Esophagus squamous epithelium (tissue), 5 donors: ENCODE measurements around the gene SERINC4. TPM values are rescaled to one million over a fixed set of nuclear protein-coding genes. Genes with fewer than 3 reads are reported as not detected.
"Not testable (repeated sequence)": the region's sequence is repeated elsewhere in the genome, so short reads cannot be mapped to it uniquely, and the experiment has no call there.

ENCODE experiments used
- DNase-seq: peaks from one replicate; lab custom pipeline; 2025; lab: John Stamatoyannopoulos, UW
- H3K27ac ChIP-seq, 4 donors: fragments of 200-600 bp; sonication (generic); one replicate each; pipeline ENCODE4 v1.5.1; 2016 to 2019; ENCODE audit warnings: mild to moderate bottlenecking in 1 of 4
- H3K27me3 ChIP-seq, 4 donors: fragments of 200-600 bp; sonication (generic); 1 replicate in 3 of 4; 2 replicates in 1 of 4; pipeline versions ENCODE4 v1.5.1 to v1.6.0; 2017 to 2021; ENCODE audit warnings: antibody characterized with exemption in 1 of 4
- H3K36me3 ChIP-seq, 3 donors: fragments of 200-600 bp; sonication (generic); one replicate each; pipeline ENCODE4 v1.5.1; 2016 to 2019
- H3K4me1 ChIP-seq, 3 donors: fragments of 200-600 bp; sonication (generic); one replicate each; pipeline ENCODE4 v1.5.1; 2017 to 2019
- H3K4me3 ChIP-seq, 4 donors: fragments of 200-600 bp; sonication (generic); 1 replicate in 3 of 4; 2 replicates in 1 of 4; pipeline ENCODE4 v1.5.1; 2016 to 2019; ENCODE audit warnings: mild to moderate bottlenecking in 2 of 4, moderate library complexity in 1 of 4
- H3K9me3 ChIP-seq, 3 donors: fragments of 200-600 bp; sonication (generic); one replicate each; pipeline ENCODE4 v1.5.1; 2016 to 2019
- POLR2A ChIP-seq, 4 donors: fragments of 450-650 bp; IDR thresholded peaks; one replicate each; pipeline ENCODE4 v1.6.1; 2017; ENCODE audit warnings: antibody characterized with exemption in 4 of 4, mild to moderate bottlenecking in 4 of 4, moderate library complexity in 3 of 4
- WGBS, 2 donors: methylation state at CpG; one replicate each; pipeline ENCODE4 v1.1.5; 2018; 5-methylcytosine and 5-hydroxymethylcytosine counted together
- intact Hi-C: fragments of 100-400 bp; cut with DNase I; formaldehyde crosslinking; loops from one replicate; pipeline ENCODE4 v1.15.0; 2022
- small RNA-seq, 4 donors: library from RNA; depleted of rRNA; stranded (forward); fragments of <200 nt; gene quantifications; one replicate each; pipeline ENCODE3, GENCODE V24; 2016
- total RNA-seq, 4 donors: library from RNA; depleted of rRNA; stranded (reverse); fragments of >200 nt; gene quantifications; one replicate each; pipeline ENCODE4 v1.1.0, GENCODE V29; 2016
- TF ChIP-seq, protein P1 (sequence below), 6 experiments: fragments of 450-650 bp in 4 of 6; fragments of 200-600 bp in 2 of 6; sonication (generic) in 2 of 6; IDR thresholded peaks; one replicate each; pipeline ENCODE4 v1.5.1; 2016 to 2019; ENCODE audit warnings: antibody characterized with exemption in 6 of 6, mild to moderate bottlenecking in 4 of 6, moderate library complexity in 4 of 6
- donor health status: DM: yes; HTN: yes; CAD: no.

The SERINC4 gene
- total RNA-seq, 4 donors from 2014 or later: 0.19 TPM; not detected in 3

DNA sequence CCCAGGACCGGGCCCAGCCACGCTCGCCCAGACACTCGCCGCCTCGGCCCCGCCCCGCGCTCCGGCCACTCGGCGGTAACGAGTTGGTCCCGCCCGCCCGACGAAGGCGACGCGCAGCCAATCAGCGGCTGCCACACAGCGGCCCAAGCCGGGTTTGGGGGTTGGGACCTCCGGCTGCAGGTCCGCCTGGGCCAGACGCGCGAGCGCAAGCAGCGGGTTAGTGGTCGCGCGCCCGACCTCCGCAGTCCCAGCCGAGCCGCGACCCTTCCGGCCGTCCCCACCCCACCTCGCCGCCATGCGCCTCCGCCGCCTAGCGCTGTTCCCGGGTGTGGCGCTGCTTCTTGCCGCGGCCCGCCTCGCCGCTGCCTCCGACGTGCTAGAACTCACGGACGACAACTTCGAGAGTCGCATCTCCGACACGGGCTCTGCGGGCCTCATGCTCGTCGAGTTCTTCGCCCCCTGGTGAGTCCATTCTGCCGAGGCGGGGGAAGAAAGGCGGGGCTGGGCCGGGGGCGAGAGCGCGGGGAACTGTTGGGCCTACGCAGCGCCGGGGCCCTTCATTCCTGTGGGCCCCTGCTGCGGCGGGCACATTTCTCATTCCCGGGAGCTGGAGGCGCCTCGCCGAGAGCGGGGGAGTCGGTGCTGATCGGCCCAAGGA, 53.6 kb downstream of the SERINC4 start, which contains the start of gene PDIA3:
Gene PDIA3, plus strand, starts transcription at position 194 of the 658 bp plus-strand sequence. Its CDS starts 102 bp downstream, at position 296.
- intact Hi-C loops, H3K9me3 ChIP-seq, H3K27me3 ChIP-seq, H3K36me3 ChIP-seq: not testable (repeated sequence)
- Histone ChIP-seq H3K27ac (peak within 1 kb of the TSS; percentile 93 to 98 (median 96)), H3K4me3 (peak within 1 kb of the TSS; percentile 77 to 90 (median 85)), H3K4me1 (peaks cover 27 to 49% (median 33%) of the 10 kb centered on the region in 3 donors)
- TF ChIP-seq, protein P1, sequence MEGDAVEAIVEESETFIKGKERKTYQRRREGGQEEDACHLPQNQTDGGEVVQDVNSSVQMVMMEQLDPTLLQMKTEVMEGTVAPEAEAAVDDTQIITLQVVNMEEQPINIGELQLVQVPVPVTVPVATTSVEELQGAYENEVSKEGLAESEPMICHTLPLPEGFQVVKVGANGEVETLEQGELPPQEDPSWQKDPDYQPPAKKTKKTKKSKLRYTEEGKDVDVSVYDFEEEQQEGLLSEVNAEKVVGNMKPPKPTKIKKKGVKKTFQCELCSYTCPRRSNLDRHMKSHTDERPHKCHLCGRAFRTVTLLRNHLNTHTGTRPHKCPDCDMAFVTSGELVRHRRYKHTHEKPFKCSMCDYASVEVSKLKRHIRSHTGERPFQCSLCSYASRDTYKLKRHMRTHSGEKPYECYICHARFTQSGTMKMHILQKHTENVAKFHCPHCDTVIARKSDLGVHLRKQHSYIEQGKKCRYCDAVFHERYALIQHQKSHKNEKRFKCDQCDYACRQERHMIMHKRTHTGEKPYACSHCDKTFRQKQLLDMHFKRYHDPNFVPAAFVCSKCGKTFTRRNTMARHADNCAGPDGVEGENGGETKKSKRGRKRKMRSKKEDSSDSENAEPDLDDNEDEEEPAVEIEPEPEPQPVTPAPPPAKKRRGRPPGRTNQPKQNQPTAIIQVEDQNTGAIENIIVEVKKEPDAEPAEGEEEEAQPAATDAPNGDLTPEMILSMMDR (IDR thresholded peaks at IDR 0.05): peak in 3 of 6 experiments; percentile 38 to 60 (median 51)
- peak in 3 of 4 donors; percentile 92 to 98 (median 94) for TF ChIP-seq POLR2A (IDR thresholded peaks at IDR 0.05)
- 0% methylated on average over 2 to 11 of the region's 84 CpGs for WGBS, 2 donors
- DNase-seq: peak; percentile 53

Small RNA genes lying within 50 kb of the gene (small RNA-seq; reads per million reads assigned to genes)
- gene MIR1282: 0 reads per million in 4 donors

Other genes starting within 250 kb of the SERINC4 start
- gene PPIP5K1, start 210.0 kb downstream of the SERINC4 start, total RNA-seq: 10 to 100 TPM; 21.4 to 33.0 (median 26.7) TPM
- gene CKMT1B, start 206.2 kb downstream of the SERINC4 start, total RNA-seq: 100 to 1,000 TPM in 2 of 4 donors, 10 to 100 TPM in 2; 60.7 to 159 (median 87.4) TPM
- gene STRC, start 181.4 kb downstream of the SERINC4 start, total RNA-seq: 1 to 10 TPM in 1 of 4 donors, under 1 TPM in 1, not detected in 2; 0.03 to 1.1 TPM
- 1 to 10 TPM in 3 of 4 donors, not detected in 1; 2.4 to 3.8 (median 2.7) TPM for gene CATSPER2, start 151.4 kb downstream of the SERINC4 start, total RNA-seq
- gene CKMT1A, start 106.4 kb downstream of the SERINC4 start, total RNA-seq: 100 to 1,000 TPM in 2 of 4 donors, 10 to 100 TPM in 2; 53.1 to 128 (median 93.6) TPM
- 100 to 1,000 TPM in 3 of 4 donors, 10 to 100 TPM in 1; 74.6 to 155 (median 129) TPM for gene PDIA3, start 53.8 kb downstream of the SERINC4 start, total RNA-seq
- gene ELL3, start 23.3 kb downstream of the SERINC4 start, total RNA-seq: 10 to 100 TPM; 16.9 to 40.4 (median 29.9) TPM
- gene SERF2, start 7.9 kb downstream of the SERINC4 start, total RNA-seq: 100 to 1,000 TPM; 520 to 903 (median 765) TPM
- 1 to 10 TPM; 2.0 to 9.3 (median 5.8) TPM for gene HYPK, start 379 bp upstream of the SERINC4 start, total RNA-seq
- gene MFAP1, start 24.5 kb upstream of the SERINC4 start, total RNA-seq: 10 to 100 TPM; 14.5 to 21.6 (median 18.4) TPM
- gene WDR76, start 26.8 kb upstream of the SERINC4 start, total RNA-seq: 10 to 100 TPM in 2 of 4 donors, 1 to 10 TPM in 2; 4.6 to 15.8 (median 10.3) TPM